ENCODE results near the gene CHI3L1.

The CHI3L1 gene

GRCh38 chr1:203151362-203152157 lies 34.9 kb downstream of the CHI3L1 start:
- DNase-seq (ENCODE audit: low spot score) = no peak

- no peak for DNase-seq (ENCODE audit: low spot score)
Observed at GRCh38 chr1:203150511-203151297, 35.8 kb downstream of the CHI3L1 start.

GRCh38 chr1:203149188-203149840 lies 37.2 kb downstream of the CHI3L1 start:
- DNase-seq (ENCODE audit: low spot score) = no peak

- DNase-seq (ENCODE audit: low spot score) = no peak
Observed at GRCh38 chr1:203148579-203148978, 37.9 kb downstream of the CHI3L1 start.

GRCh38 chr1:203148127-203148526 lies 38.4 kb downstream of the CHI3L1 start:
- no peak for DNase-seq (ENCODE audit: low spot score)

- DNase-seq (ENCODE audit: low spot score) = no peak
Observed at GRCh38 chr1:203147376-203147775, 39.1 kb downstream of the CHI3L1 start.

GRCh38 chr1:203146537-203146936 lies 40.0 kb downstream of the CHI3L1 start:
- no peak for DNase-seq (ENCODE audit: low spot score)

- DNase-seq (ENCODE audit: low spot score) = no peak
Observed at GRCh38 chr1:203146042-203146369, 40.5 kb downstream of the CHI3L1 start.

- no peak for DNase-seq (ENCODE audit: low spot score)
Observed at GRCh38 chr1:203145321-203146041, 41.0 kb downstream of the CHI3L1 start.

- DNase-seq (ENCODE audit: low spot score) = no peak
Observed at GRCh38 chr1:203144661-203145060, 41.8 kb downstream of the CHI3L1 start.

GRCh38 chr1:203143641-203144040 lies 42.9 kb downstream of the CHI3L1 start:
- DNase-seq (ENCODE audit: low spot score) = no peak

GRCh38 chr1:203142684-203143408 lies 43.7 kb downstream of the CHI3L1 start:
- no peak for DNase-seq (ENCODE audit: low spot score)

GRCh38 chr1:203142124-203142523 lies 44.4 kb downstream of the CHI3L1 start:
- no peak for DNase-seq (ENCODE audit: low spot score)

GRCh38 chr1:203140743-203141520 lies 45.6 kb downstream of the CHI3L1 start:
- no peak for DNase-seq (ENCODE audit: low spot score)

- DNase-seq (ENCODE audit: low spot score) = no peak
Observed at GRCh38 chr1:203139976-203140475, 46.5 kb downstream of the CHI3L1 start.

GRCh38 chr1:203138066-203138465 lies 48.4 kb downstream of the CHI3L1 start:
- DNase-seq (ENCODE audit: low spot score) = no peak

GRCh38 chr1:203137324-203137723 lies 49.2 kb downstream of the CHI3L1 start:
- DNase-seq (ENCODE audit: low spot score) = no peak

- DNase-seq (ENCODE audit: low spot score) = no peak
Observed at GRCh38 chr1:203136409-203137042, 50.0 kb downstream of the CHI3L1 start.

GRCh38 chr1:203135636-203136305 lies 50.7 kb downstream of the CHI3L1 start:
- no peak for DNase-seq (ENCODE audit: low spot score)

All from SW480 (cell line).